Measurements from ENCODE around the gene WWOX. TPM values are rescaled to one million over a fixed set of nuclear protein-coding genes. Genes with fewer than 3 reads are reported as not detected.
"Not testable (repeated sequence)": the region's sequence is repeated elsewhere in the genome, so short reads cannot be mapped to it uniquely, and the experiment has no call there.

Gene WWOX
- total RNA-seq, 4 donors from 2014 or later, result 12.9 to 53.5 (median 25.6) TPM

- Histone ChIP-seq H3K36me3 (no peaks in the 10 kb centered on the region), H3K27me3 (no peaks in the 10 kb centered on the region), H3K4me3 (no peak overlapping the region), H3K9me3 (no peaks in the 10 kb centered on the region), H3K4me1 (no peaks in the 10 kb centered on the region), H3K27ac (no peak overlapping the region)
- TF ChIP-seq POLR2A (IDR thresholded peaks at IDR 0.05) (no peak), POLR2AphosphoS5 (IDR thresholded peaks at IDR 0.05) (no peak), CTCF (IDR thresholded peaks at IDR 0.05) (no peak), EP300 (IDR thresholded peaks at IDR 0.05) (no peak)
- ATAC-seq, result no peak
- 80% methylated on average over 3 to 5 of the region's 5 CpGs for WGBS, 2 donors (ENCODE audit: low coverage in 1 of 2)
Observed at GRCh38 chr16:79247386-79247785, 1147.9 kb downstream of the WWOX start.

- Histone ChIP-seq H3K4me1 (no peaks in the 10 kb centered on the region), H3K36me3 (no peaks in the 10 kb centered on the region), H3K27me3 (no peaks in the 10 kb centered on the region), H3K4me3 (no peak overlapping the region), H3K9me3 (no peaks in the 10 kb centered on the region), H3K27ac (no peak overlapping the region)
- TF ChIP-seq CTCF (IDR thresholded peaks at IDR 0.05) (no peak), EP300 (IDR thresholded peaks at IDR 0.05) (no peak), POLR2AphosphoS5 (IDR thresholded peaks at IDR 0.05) (no peak), POLR2A (IDR thresholded peaks at IDR 0.05) (no peak)
- no peak for ATAC-seq
- 77 to 88% methylated on average over 1 of the region's 1 CpG for WGBS, 2 donors (ENCODE audit: low coverage in 1 of 2)
Observed at GRCh38 chr16:79248351-79248750, 1148.9 kb downstream of the WWOX start.

GRCh38 chr16:79250502-79251098 is 1151.1 kb downstream of the WWOX start:
- TF ChIP-seq EP300 (IDR thresholded peaks at IDR 0.05) (no peak), POLR2AphosphoS5 (IDR thresholded peaks at IDR 0.05) (no peak)
- H3K4me1 ChIP-seq, result no peaks in the 10 kb centered on the region
- H3K27ac ChIP-seq, result no peak overlapping the region
- H3K9me3 ChIP-seq, result no peaks in the 10 kb centered on the region
- no peaks in the 10 kb centered on the region for H3K27me3 ChIP-seq
- no peak overlapping the region for H3K4me3 ChIP-seq
- no peaks in the 10 kb centered on the region for H3K36me3 ChIP-seq
- no peak for ATAC-seq
- 63 to 64% methylated on average over 8 of the region's 8 CpGs for WGBS, 2 donors (ENCODE audit: low coverage in 1 of 2)

GRCh38 chr16:79253100-79253631 is 1153.7 kb downstream of the WWOX start:
- Histone ChIP-seq H3K4me1 (no peaks in the 10 kb centered on the region), H3K27me3 (no peaks in the 10 kb centered on the region), H3K4me3 (no peak overlapping the region), H3K9me3 (no peaks in the 10 kb centered on the region), H3K36me3 (no peaks in the 10 kb centered on the region), H3K27ac (no peak overlapping the region)
- WGBS, 2 donors (ENCODE audit: low coverage in 1 of 2), result 45 to 85% methylated on average over 8 to 9 of the region's 9 CpGs
- ATAC-seq, result no peak
- TF ChIP-seq POLR2AphosphoS5 (IDR thresholded peaks at IDR 0.05) (peak; percentile 56), EP300 (IDR thresholded peaks at IDR 0.05) (no peak)

- H3K4me3 ChIP-seq, result no peak overlapping the region
- H3K27ac ChIP-seq, result no peak overlapping the region
- no peak for TF ChIP-seq POLR2A (IDR thresholded peaks at IDR 0.05)
- TF ChIP-seq CTCF (IDR thresholded peaks at IDR 0.05), result no peak
- TF ChIP-seq EP300 (IDR thresholded peaks at IDR 0.05), result no peak
- no peak for TF ChIP-seq POLR2AphosphoS5 (IDR thresholded peaks at IDR 0.05)
- H3K27me3 ChIP-seq, result no peaks in the 10 kb centered on the region
- no peaks in the 10 kb centered on the region for H3K9me3 ChIP-seq
- no peak for ATAC-seq
- H3K36me3 ChIP-seq, result no peaks in the 10 kb centered on the region
- WGBS, 2 donors (ENCODE audit: low coverage in 1 of 2), result 80 to 91% methylated on average over 4 to 7 of the region's 10 CpGs
- peaks cover 0 to 11% (median 0%) of the 10 kb centered on the region in 3 donors for H3K4me1 ChIP-seq
Observed at GRCh38 chr16:79257953-79258490, 1158.6 kb downstream of the WWOX start.

GRCh38 chr16:79260890-79261289 is 1161.4 kb downstream of the WWOX start:
- not testable (repeated sequence) for H3K27me3 ChIP-seq, H3K9me3 ChIP-seq, ATAC-seq, H3K36me3 ChIP-seq, H3K4me3 ChIP-seq, H3K27ac ChIP-seq
- WGBS, 2 donors (ENCODE audit: low coverage in 1 of 2), result 91 to 93% methylated on average over 3 of the region's 4 CpGs
- H3K4me1 ChIP-seq, result peaks cover 0 to 11% (median 0%) of the 10 kb centered on the region in 3 donors

Measured in gastroesophageal sphincter (tissue), 4 donors.